MV-4-11 (cell line): ENCODE data around the gene HMGA1.

ENCODE experiments used
- DNase-seq: peaks from one replicate; lab custom pipeline; 2025; lab: John Stamatoyannopoulos, UW

The HMGA1 gene

DNA sequence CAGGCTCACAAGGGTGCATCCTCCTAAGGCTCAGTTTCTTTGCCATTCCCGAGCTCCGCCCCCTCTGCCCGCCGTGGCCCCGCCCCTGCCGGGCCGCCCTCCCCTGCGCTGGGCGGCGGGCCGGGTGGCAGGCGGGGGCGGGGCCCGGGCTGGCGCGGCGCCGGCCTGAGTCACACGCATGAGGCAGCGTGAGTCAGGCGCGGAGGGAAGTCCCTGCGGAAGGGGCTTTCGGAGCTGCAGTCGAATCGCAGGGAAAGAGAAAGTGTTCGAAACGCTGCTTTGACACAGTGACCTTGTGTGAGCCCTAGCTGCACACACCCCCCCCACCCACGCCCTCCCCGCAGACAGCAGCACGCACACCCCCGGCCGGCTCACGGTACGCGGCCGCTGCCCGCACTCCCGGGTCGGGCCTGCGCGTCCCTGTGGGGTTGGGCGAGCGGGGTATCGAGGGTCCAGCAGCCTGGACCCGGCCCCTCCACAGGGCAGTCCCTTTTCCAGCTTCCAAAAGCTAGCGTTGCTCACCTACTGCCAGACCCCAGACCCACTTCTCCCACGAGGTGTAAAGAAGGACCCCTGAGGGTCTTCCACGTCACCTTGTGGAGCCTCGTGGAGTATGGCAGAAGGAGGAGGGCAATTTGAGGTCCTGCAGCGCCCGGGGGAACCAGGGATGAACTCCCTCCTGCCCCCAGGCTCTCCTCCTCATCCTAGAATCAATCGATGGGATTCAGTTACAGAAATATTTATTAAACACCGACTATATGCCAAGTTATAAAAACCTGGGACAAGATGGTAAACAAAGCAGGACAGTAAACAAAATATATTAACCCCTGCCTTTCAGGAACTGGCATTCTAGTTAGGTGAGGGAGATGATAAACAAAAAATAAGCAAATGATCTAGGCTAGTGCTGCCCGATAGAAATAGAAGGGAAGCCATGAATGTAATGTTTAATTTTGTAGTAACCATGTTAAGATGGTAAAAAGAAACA, 12.4 kb upstream of the HMGA1 start:
- DNase-seq = peak; percentile 94

DNA sequence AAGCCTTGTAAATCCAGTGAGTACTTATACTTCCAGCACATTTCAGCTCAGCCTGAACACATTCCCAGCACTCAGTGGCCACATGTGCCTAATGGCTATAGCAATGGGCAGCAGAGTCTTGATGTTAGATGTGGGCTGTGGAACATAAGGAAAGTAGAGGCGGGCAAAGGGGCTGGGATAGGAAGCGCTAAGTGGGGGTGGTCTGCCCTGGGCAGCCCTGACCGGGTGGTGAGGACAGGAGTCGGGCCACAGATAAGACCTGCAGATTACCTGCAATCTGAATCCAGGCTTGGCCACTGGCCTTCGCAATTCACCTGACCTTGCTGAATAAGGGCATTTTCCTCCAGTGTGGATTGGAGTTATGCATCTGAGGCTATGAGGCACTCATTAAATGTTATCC, 11.1 kb upstream of the HMGA1 start:
- no peak for DNase-seq

DNA sequence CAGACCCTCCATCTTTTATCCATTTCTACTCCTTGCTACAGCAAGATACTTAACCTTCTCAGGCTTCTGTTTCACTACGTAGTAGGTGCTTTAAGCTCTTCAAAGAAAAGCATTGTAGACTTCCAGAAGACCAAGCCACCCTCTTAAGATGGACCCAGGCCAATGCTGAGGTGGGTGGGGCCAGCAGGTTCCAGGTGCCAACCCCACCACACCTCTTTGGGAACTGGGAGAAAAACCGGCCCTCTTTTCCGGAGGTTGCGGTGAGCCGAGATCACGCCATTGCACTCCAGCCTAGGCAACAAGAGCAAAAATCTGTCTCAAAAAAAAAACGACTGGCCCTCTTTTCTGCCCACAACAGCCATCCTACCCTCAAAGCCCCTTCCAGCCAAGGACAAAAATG, 10.6 kb upstream of the HMGA1 start:
- DNase-seq = no peak

DNA sequence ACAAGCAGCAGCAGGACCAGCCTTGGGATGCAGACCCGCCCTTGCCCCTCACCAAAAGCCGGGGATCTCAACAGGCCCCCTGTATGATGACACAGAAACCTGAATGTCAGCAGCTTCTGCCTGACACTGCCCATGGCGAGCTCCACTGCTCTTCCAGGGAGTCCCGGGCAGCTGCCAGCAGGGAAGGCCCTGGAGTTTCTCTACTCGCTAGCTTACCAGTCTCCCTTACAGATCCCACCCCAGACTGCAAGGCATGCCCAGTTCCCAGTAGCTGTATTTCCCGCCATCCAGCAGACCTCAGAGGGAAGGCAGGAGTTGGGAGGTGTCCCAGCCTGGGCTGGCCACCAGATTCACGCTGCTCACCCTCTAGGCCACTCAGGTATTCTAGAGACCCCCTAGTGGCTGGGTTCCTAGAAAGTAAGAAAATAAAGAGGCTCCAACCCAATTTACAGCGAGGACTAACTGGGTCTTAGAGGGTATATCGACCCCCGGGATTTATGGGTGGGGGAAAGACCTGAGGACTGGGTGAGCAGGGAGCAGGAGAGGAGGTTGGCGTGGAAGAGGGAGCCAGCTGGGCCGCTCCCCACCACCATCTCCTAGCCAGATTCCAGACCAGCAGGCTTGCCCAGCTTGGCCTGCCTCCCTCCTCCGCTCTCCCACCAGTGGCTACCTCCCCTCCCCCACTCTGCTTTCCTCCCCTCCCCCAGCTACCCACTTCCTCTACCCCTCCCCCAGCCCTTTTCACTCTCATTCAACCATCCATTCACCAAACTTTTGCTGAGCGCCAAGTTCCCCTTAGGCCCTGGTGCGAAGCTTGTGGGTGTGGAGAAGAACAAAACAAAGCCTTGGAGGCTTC, 9.7 kb upstream of the HMGA1 start:
- DNase-seq = peak; percentile 43

DNA sequence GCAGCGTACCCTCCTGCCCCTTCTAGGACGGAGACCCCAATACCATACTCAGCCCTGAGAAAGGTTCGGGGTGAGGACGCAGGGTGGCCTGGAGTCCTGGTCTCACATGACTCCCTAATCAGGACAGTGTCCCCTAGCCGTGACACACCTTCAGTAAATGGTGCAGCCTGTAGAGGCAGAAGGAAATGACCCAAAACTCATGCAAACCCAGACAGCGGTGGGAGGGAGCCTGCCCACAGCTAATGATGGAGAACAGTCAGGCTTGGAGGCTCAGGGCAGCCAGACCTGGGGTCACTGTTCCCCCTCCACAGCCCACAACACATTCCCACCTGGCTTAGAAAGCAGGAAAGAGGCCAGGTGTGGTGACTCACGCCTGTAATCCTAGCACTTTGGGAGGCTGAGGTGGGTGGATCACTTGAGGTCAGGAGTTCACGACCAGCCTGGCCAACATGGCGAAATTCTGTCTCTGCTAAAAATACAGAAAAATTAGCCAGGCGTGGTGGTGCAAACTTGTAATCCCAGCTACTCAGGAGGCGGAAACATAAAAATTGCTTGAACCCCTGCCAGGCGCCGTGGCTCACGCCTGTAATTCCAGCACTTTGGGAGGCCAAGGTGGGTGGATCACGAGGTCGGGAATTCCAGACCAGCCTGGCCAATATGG, 8.8 kb upstream of the HMGA1 start:
- peak; percentile 29 for DNase-seq

DNA sequence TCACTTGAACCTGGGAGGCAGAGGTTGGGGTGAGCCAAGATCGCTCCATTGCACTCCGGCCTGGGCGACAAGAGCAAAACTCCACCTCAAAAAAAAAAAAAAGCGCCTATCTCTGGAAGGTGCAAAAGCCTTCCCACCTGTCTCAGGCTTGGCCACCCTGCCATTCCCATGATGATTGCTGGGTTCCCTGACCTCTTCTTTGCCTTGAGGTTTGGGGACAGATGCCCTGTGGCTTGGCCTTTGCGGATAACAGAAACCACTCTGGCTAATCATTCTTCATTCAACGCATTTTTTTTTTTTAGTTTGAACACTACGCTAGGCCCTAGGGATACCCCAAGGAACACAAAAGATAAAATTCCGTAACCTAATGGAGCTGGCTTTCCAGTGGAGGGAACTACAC, 6.8 kb upstream of the HMGA1 start:
- DNase-seq = no peak

DNA sequence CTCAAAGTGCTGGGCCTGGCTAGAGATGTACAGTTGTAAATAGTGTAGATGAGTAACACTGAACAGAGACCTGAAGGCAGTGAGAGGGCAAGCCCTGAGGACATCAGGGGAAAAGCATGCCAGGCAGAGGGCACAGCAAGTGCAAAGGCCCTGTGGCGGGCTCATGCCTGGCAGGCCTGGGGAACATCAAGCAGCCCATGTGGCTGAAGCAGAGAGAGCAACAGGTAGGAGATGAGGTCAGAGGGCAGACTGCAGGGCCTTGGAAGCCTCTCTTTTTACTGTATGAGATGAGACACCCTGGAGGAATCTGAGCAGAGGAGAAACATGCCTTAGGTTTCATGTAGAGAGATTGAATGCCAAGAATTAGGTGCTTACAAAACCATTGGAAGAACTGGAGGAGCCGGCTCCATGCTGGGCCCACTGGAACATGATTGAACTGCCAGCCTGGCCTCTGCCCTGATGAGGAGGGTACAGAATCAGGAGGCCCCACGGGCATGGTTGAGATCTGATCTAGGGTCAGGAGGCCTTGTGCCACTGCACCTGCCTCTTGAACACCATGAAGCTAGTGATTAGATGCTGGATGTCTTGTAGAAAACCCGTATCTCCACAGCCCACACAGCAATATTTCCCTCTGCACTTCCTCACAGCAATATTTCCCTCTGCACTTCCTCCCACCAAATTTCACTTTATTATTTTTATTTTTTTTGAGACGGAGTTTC, 5.9 kb upstream of the HMGA1 start:
- peak; percentile 24 for DNase-seq

DNA sequence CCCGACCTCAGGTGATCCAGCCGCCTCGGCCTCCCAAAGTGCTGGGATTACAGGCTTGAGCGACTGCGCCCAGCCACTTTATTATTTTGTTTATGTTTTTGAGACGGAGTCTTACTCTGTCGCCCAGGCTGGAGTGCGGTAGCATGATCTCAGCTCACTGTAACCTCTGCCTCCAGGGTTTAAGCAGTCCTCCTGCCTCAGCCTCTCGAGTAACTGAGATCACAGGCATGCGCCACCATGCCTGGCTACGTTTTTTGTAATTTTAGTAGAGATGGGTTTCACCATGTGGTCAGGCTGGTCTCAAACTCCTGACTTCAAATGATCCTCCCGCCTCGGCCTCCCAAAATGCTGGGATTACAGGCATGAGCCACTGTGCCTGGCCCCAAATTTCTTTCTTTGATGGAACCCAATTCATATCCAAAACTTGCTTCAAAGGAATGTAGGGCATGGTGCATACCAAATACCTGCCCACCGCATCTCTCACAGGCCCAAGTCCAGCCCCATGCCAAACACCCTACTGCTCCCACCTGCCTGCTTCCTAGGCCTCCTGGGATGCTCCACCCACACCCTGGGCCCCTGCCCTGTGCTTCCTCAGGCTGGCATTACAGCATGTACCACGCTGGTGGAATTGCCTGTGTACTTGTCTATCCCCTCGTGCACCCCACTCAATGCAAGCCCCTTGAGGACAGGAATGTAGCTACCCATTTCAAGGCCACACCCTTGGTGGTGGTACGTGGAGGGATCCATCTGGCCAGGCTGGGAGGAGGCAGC, 4.9 kb upstream of the HMGA1 start:
- no peak for DNase-seq

DNA sequence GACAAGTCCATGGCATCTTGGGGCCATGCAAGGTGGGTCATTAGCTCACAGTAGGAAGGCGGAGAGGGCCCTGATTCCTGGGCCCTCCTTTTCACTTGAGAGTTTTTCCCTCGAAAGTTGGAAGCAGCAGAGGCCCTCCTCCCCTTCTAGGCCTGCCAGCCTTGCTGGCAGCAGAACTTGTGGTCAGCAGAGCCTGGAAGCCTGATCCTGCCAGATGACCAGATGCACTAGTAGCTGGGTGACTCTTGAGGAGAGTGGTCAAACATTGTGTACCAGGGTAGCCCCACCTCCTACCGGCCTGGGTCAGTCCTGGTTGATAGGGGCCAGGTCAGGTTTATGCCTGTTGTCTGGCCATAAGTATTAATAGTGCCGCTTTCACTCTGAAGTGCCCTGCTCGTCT, 3.8 kb upstream of the HMGA1 start:
- DNase-seq = no peak

DNA sequence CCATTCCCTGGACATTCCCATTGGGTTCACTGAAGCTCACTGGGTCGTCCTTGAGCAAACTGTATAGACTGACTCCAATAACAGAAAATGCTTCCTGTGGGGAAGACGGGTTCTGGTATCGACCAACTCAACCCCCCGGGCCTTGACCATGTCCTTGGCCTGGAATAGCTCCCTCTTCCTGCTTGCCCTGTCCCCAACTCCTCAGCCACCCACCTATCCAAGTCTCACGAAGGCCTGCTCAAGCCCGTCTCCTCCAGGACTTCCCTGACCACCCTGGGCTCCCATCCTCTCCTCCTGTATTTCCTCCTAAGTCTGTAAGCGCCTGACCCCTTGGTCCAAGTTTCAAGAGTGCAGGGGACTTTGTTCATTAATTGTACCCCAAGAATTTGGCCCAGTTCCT, 2.8 kb upstream of the HMGA1 start:
- DNase-seq = no peak

DNA sequence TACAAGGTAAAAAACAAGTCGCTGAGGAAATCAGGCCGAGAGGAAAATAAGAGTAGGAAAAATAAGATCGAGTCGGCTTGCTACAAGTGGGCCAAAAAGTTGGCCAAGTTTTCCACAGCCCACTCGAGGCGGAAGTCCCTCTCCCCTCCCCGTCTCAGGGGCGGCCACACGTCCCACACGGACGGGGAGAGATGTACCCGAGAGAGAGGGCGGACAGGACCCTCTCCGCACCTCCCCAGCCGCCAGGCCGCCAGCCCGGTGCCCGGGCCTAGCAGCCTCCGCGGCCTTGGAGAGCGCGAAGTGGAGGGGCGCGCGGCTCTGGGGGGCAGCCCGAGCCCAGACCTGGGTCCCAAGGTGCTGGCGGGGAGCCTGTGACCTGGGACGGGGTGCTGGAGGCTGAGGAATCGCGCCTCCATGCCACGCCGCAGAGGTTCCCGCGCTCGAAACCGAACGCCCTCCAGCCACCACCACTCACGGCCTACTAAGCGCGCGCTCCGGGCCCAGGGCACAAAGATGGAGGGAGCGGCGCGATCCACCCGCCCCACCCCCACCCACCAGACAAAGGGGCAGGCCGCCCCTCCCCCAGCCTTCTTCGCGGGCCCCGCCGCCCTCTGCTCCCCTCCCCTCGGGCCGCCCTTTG, 1.9 kb upstream of the HMGA1 start:
- no peak for DNase-seq

DNA sequence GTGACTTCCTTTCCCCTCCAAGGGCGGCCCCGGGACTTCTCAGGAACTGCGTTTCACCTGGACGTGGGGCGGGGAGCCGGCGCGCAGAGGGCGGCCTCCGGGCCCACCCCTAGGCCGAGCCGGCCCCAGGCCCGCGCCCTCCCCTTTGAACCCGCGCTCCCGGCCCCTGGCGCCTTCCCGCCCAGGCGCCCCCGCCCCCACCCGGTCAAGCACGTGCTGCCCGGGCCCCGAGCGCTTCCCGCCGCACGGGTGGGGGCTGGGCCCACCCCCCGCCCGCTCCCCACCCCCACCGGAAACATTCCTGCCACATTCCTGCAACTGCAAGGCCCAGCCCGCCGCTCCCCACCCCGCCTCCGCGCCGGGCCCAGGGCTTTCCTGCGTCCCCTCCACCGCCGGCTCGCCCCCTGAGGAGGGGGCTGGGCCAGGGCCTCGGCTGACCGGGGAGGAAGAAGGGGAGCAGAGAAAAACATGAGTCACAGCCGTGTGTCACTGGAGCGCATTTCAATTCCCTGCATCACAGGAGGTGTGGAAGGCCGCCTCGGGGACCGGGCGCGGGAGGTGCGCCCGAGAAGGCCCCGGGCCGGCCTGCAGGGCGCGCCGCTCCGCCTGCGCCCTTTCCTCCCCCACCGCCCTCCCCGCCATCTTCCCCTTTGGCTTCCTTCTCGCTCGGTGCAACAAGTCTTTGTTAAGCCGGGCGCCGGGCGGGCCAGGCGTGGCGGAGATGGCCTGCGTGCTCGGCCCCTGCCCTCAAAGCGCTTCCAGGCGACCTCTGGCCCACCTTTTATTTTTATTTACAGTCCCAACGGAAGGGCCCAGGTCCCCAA, 1.2 kb upstream of the HMGA1 start:
- peak; percentile 19 for DNase-seq

DNA sequence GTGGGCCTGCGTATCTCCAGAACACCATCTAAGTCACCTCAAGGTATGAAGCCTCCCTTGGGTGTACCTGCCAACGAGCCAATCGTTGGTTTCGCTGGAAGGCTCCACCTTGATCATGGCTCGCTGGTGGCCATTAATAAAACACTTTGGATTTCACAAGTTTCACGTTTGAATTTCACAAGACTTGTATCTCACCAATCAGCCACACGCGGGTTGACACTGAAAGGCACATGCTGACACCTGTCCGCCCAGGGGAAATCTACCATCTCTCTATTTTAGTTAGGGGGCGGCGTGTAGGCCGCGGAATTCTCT, 586 bp upstream of the HMGA1 start:
- DNase-seq = no peak

DNA sequence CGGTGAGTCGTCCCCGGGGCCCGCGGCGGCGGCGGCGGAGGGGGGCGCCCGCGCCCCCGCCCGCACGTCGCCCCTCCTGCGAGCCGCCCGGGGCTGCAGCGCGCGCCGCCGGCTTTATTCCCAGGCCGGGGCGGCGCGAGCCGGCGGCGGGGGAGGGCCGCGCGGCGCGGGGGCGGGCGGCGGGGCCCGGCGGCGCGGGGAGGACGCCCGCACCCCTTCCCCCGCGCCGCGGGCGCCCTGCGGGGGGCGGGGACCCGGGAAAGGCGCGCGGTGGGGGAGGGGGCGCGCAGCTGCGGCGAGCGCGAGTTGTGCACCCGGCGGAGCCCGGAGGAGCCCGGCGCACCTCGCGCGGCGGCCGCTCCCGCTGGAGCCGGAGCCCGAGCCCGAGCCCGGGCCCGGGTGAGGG, 646 bp downstream of the HMGA1 start:
- DNase-seq = no peak

DNA sequence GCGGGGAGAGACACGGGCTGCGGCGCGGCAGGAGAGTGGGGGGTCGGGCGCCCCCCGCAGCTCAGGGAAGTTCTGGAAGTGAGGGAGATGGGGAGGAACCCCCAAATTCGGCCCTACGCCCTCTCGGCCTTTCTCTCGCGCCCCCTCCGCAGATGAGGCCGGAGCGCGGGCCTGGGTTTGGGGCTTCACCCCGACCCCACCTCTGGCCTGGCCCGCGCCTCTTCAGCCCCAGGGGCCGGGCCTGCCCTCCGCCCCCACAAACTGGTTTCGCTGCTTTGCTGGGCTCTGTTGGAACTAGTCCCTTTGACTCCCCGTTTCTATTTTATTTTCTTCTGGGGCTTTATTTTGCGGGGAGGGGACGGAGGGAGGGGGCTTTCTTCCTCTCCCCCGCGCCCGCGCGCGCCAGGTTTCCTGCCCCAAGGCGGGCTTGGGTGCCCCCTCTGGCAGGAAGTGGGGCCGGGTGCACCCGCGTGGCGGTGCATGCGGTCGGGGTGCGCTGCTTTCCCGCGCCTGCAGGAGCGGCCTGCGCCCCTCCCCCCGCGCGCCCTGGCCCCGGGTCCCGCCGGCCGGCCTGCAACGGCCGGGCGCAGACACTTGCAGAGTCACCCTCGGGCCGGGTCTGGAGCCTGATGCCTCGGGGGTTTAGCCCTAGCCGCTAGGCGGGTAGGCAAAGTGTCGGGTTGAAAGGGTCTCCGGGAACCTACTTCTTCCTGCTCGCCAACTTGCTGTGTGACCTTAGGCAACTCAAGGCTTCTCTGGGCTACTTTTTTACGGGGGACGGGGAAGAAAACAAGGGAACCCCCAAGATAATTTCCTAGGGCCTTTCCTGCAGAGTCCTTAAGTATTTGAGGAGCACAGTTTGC, 1.3 kb downstream of the HMGA1 start:
- DNase-seq = peak; percentile 58

DNA sequence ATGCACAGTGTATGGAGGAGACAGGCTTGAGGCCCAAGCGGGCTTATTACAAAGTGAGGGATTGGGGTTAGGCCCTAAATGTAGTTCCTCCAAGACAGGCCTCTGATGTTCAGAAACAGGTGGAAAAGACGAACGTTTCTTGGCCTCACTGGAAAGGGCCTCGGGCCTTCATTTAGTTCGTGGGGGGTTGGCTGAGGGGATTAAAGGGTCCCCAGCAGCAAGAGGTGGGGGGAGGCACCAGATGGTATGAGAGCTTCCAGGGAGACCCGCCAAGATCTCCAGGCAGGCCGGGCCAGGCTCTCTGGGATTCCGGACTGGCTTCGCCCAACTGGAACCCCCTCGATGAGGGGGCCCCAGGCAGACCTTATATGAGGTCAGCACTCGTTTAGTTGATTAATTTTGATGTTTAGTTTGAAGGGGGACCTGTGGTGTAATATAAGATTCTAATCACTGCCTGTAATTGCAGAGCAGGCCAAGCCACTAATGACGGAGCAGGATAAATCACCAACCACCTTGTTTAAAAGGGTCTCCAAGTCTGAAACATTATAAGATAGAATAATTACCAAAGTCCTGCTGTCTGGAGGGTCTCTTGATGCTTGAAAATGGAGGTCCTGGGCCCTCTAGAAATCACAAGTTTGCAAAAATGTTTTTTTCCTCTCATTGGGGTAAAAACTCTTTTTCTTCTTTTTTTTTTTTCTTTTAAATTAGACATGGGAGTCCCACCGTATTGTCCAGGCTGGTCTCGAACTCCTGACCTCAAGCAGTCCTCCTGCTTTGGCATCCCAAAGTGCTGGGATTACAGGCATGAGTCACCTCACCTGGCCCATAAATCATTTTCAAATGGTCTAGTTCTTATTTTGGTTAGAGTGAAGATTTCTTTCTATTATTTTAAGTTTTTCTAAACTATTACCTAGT, 2.2 kb downstream of the HMGA1 start:
- no peak for DNase-seq

DNA sequence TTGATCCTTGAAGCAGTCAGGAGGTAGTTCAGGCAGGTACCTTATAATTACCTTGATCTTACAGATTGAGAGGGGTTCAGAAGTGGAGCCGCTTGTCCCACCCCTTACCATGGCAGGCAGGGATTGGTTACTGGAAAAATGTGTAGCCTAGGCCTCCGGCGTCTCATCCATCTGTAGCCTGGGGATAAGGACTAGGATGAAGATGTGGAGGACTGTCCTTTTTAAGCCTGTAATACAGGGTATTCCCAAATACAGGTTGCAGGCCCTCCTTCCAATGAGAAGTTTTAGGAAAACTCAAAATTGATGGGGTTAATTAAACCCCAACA, 2.8 kb downstream of the HMGA1 start:
- DNase-seq = no peak

DNA sequence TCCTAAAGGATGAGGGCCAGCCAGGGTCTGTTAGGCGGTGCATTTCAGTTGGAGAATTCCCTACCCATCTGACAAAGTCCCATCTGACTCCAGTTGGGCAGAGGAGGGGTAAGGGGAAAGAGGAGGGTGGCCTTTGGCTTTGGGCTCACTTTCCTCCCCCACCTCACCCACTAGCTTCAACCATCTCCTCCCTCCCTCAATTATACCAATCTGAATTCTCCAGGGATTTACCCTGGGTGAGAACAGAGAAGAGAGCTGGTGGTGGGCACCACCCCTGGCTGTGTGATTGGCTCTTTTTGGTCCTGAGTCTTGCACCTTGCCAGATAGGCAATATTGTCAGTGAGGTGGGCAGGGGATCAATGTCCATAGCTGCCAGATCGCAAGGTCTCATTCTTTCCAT, 3.2 kb downstream of the HMGA1 start:
- DNase-seq = no peak
